Activated CD4-positive, CD25-positive, alpha-beta regulatory T cell (primary cell): ENCODE data around the gene UQCC2.

Experiments
- DNase-seq, 4 experiments: peaks; one replicate each; lab custom pipeline; 2025; lab: John Stamatoyannopoulos, UW

The UQCC2 gene

DNA sequence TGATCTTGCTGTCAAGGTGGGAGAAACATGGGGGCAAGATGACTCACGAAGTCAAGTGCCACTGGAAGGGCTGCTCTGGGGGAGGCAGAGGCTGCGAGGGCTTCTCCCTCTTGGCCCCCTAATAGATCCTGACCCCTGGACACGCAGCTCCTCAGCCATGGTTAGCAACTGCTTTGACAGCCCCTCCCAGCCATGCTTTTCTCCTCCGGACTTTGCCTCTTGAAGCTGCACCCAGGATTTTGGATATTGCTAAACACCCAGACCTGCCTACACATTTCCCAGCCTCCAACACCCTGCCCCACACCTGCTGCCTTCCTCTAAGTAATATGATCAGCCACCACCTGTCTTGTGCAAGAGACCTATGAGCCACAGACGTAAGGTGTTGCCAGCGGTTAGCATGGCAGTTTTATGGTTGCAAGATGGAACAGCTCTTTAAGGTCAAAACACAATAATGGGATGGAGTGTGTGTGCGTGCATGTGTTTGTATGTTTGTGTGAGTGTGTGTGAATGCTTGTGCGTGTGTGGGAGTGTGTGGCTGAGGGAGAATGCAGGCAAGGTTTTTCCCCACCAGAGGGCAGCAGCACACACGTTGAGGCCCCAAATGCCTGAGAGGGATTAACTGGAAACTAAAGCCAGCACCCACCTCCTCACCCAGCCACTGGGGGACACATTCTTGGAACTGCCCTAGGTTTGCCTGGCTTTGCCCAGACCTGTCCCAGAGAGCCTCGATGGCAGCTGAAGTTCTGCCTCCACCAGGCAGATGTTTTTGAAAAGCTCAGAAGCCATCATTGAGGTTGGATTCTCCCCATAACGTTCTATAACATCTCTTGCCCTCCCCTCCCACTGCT lies 32.7 kb upstream of the UQCC2 start:
- DNase-seq: peak; percentile 32 to 52 (median 42)

- no peak for DNase-seq
Observed at GRCh38 chr6:33742837-33743236, 31.3 kb upstream of the UQCC2 start.

DNA sequence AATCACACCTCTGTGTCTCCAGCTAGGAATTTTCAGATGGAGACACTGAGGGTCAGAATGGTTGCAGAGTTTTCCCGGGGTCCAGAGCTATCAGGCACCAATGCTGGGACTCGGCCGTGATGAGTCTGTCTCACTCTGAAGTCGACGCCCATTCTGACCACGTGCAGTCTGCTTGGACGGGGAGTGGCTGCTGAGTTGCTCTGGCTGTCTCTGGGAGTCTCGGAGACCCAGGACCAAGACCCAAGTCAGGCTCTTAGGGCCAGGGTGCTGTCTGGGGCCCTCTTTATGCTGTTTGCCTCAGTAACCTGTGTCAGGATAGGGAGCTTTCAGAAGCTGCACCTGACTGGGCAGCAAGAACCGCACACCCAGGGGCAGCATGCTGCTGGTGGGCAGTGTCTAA lies 30.6 kb upstream of the UQCC2 start:
- no peak for DNase-seq

DNA sequence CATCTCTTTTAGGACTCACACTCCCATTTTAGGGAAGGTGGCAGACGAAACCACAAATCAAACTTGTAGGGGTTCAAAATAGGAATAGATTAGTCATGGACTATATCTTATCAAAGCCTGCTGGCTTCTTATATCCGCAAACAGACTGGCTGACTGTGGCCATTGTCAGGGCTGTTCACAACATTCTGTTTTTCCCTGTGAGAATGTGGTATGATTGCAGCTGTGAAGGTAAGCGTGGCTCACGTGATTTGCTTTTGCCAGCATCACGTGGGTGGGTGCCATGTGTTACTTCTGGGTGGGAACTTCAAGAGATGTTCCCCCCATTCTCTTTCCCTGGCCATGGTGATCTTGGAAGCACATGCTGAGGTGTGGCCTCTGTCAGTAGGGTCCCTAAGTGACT lies 29.3 kb upstream of the UQCC2 start:
- DNase-seq: no peak

DNA sequence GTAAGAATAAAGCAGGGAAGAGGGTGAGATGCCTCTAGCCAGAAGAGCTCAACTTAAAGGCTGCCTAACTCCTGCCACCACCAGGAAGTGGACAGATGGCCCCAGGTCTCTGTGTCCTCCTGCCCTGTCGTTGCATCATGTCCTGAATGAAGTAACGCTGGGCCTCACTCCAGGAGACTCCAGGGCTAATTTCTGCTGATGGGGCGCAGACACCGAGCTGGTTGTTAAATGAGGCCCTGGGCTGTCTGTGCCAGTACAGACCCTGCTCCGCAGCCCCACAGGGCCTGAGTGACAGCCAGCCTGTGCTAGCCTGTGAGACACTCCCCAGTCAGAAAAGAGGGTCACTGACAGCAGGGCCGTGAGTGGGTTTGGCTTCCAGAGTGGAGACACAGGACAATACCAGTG lies 28.7 kb upstream of the UQCC2 start:
- DNase-seq: no peak

DNA sequence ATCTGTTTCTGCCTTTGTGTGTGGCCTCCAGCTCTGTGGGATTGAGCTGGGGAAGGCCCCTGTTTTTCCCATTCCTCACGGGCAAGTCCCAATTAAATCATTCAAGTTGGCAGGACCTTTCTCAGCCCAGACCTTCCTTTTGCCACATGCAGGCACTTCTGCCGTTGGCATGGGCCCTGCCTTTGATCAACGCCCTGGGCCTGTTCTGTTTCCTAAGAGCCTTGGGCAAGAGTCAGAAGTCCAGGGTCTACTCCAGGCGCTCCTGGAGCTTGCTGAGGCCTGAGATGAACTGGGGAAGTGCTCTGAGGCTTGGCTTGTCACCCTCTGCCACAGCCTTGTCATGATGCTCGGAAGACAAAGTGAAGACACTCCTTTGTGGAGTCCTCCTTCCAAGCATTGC lies 28.1 kb upstream of the UQCC2 start:
- no peak for DNase-seq

GRCh38 chr6:33738879-33739278 lies 27.4 kb upstream of the UQCC2 start:
- DNase-seq: no peak

GRCh38 chr6:33738153-33738552 lies 26.7 kb upstream of the UQCC2 start:
- no peak for DNase-seq

GRCh38 chr6:33737267-33738026 lies 25.9 kb upstream of the UQCC2 start:
- DNase-seq: no peak

- no peak for DNase-seq
Observed at GRCh38 chr6:33735216-33735615, 23.7 kb upstream of the UQCC2 start.

DNA sequence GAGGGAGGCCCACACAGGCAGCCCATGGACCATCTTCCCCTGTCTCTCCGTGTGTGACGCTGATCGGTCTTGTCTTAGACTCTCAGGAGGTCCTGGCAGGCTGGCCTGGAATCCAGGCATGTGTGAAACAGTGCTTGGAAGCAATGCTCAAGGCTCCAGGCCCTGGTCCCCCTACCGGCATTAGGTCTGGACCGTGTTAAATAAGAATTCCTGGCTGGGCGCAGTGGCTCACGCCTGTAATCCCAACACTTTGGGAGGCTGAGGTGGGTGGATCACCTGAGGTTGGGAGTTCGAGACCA lies 22.2 kb upstream of the UQCC2 start:
- DNase-seq: no peak

- no peak for DNase-seq
Observed at GRCh38 chr6:33732817-33733708, 21.6 kb upstream of the UQCC2 start.

DNA sequence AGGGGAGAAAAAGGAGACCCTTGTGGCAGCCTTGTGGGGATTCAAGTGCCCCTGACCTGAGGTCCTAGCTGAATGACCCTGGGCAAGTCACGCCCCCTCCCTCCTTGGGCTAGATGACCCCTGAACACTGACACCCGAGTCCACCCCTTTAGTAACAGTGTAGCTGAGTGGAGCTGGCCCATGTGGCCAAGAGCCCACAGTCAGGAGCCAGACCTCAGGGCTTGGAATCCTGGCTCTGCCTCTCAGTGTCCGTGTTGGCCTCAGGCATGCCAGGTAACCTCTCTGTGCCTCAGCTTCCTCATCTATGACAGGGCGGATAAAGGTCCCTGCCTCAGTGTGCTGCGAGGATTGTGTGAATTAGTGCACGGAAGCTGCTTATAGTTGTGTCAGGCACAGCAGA lies 20.9 kb upstream of the UQCC2 start:
- no peak for DNase-seq

GRCh38 chr6:33731751-33732282 lies 20.3 kb upstream of the UQCC2 start:
- DNase-seq: no peak

DNA sequence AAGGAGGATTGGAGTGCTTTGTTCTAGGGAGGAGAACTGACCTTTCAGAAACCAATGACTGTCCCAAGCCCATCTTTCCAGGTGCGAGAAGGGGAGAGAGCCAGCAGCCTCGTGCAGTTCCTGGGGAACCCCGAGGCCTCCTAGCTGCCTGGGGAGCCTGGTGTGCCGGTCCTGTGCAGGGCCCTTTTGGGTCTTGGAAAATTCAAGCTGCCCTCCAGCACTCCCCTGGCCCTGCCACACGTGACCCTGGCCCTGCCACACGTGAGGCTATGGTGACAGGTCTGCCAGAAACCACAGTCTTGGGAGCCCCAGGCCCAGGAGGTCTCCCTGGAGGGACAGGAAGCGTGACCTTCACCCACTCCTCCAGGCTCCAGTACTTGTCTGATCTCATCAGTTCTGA lies 19.5 kb upstream of the UQCC2 start:
- DNase-seq: no peak

DNA sequence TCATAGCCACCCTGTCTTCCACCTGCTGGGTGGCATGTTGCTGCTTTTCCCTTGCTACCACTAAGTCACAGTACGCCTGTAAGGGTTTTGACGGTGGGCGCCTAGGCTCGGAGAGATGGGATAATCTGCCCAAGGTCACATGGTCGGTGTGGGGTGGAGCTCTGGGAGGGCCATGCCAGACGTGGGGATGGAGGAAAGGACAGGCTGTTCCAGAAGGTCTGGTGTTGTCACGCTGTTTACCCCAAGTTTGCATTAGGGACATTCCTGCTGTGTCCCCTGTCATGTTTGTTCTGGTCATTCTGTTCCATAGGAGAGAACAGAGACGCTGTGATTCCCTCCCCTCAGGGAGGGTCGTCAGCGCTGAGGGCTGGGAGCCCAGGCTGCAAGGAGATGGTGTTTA lies 19.1 kb upstream of the UQCC2 start:
- no peak for DNase-seq

GRCh38 chr6:33729059-33729458 lies 17.6 kb upstream of the UQCC2 start:
- DNase-seq: no peak

DNA sequence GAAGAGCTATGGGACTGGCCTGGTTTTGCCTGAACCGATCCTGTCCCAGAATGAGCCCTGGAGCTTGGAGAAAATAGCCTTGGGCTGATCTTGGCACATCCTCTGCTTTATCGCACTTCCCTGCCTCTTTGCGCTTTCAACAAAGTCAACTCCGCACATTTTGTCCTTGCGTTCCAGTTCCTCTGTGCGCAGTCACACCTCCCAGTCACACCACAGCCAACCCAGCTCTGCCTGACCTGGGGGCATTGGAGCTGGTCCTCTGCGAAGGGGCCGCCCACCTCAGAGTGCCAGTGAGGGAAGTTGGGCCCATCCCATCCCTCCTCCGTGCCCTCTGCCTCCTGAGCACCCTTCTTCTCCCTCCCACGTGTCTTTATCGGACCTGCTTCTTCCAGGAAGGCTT lies 16.9 kb upstream of the UQCC2 start:
- no peak for DNase-seq

DNA sequence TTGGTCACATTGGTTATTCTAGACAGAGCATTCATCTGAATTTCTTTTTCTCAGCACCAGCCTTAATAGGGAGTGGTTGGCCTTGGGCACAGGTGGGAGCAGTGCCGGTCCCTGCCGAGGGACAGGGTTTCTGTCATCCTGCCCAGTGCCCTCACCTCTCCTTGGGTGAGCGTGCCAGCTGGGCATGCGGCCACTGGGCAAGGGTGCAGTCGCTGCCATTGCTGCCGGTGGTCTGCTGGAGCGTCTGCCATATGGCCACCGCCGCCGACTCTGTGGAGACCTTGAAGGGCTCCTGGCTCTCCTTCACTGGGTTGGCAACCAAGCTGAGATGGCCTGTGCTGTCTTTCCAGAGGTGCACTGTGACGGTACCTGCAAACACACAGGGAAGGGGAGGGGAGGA lies 16.4 kb upstream of the UQCC2 start:
- no peak for DNase-seq

DNA sequence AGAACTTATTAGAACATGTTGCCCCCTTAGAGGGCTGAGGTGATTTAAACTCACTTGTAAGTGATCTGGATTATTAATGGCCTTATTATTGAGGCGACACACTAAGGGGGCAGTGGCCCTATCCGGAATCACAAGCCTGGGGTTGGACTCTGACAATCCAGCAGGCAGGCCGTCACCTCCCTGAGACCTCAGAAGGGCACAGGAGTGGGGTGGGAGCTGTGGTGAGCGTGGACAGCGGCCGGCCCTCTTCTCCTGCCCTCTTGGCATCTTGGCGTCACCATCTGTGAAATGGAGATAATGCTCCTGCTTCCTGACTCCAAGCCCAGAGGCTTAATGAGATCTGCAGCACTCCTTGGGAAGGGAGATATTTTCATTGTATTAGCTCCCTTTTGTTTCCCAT lies 15.6 kb upstream of the UQCC2 start:
- DNase-seq: no peak

- no peak for DNase-seq
Observed at GRCh38 chr6:33726696-33727095, 15.2 kb upstream of the UQCC2 start.

GRCh38 chr6:33725891-33726673 lies 14.6 kb upstream of the UQCC2 start:
- DNase-seq: no peak
